Activated T-cell treated with anti-CD3 and anti-CD28 coated beads, Interleukin-2, amount 50 U/mL, for 72 hours (primary cell): Measurements from ENCODE around the gene DNM3. TPM values are rescaled to one million over a fixed set of nuclear protein-coding genes. Genes with fewer than 3 reads are reported as not detected.

ENCODE experiments used
- ATAC-seq, 2 donors: fragments of 150-1000 bp; cut with Tn5 transposase; replicated peaks in 1 of 2; 2 replicates each; pipeline ENCODE4 v1.10.0; 2021; ENCODE audit warnings: moderate library complexity in 2 of 2, mild to moderate bottlenecking in 1 of 2
- DNase-seq, 2 donors: peaks; one replicate each; pipeline ENCODE4 v3.0.0; 2021 to 2022; ENCODE audit warnings: mixed read lengths in 1 of 2
- H3K27ac Mint-ChIP-seq: one replicate; pipeline ENCODE4 v1.8.0; 2022; ENCODE audit warnings: mild to moderate bottlenecking, moderate library complexity, mixed read lengths
- H3K27me3 Mint-ChIP-seq: one replicate; pipeline ENCODE4 v1.8.0; 2022; ENCODE audit warnings: low read depth, mixed read lengths
- H3K36me3 Mint-ChIP-seq, 2 donors: one replicate each; pipeline ENCODE4 v1.8.0; 2022; ENCODE audit warnings: mixed read lengths in 2 of 2, mild to moderate bottlenecking in 1 of 2; ENCODE audit not compliant: insufficient read depth in 2 of 2
- H3K4me1 Mint-ChIP-seq: one replicate; pipeline ENCODE4 v1.8.0; 2022; ENCODE audit warnings: low read depth, mixed read lengths
- H3K4me3 Mint-ChIP-seq, 2 donors: one replicate each; pipeline ENCODE4 v1.8.0; 2022; ENCODE audit warnings: mild to moderate bottlenecking in 2 of 2, mixed read lengths in 2 of 2, moderate library complexity in 2 of 2
- H3K9me3 Mint-ChIP-seq, 2 donors: one replicate each; pipeline ENCODE4 v1.8.0; 2022; ENCODE audit warnings: mixed read lengths in 2 of 2
- total RNA-seq, 2 donors: library from RNA; stranded (reverse); gene quantifications; one replicate each; pipeline ENCODE4 v1.2.3, GENCODE V29; 2022

Gene DNM3
- total RNA-seq, 2 donors from 2014 or later: 1.5 to 3.4 TPM

DNA sequence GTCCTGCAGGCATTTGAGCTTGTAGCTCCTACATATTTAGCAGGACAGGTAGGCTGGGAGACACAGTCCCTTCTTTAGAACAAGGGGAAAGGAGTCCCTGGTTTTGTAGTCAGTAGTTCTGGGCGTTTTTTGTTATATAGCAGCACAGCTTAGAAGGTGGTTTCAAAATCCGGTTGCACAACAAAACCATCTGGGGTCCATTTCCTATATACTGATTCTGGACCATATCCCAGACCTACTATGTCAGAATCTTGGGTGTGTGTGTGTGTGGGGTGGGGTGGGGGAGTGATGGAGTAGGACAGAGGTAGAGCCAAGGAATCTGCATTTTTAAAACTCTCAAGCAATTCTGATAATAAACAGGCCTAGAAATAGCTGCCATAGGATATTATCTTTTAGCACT lies 38.3 kb upstream of the DNM3 start:
- DNase-seq (no peak), ATAC-seq (no peak)
- peaks cover 6% of the 10 kb centered on the region for H3K4me1 Mint-ChIP-seq
- no peaks in the 10 kb centered on the region for H3K27me3 Mint-ChIP-seq
- no peaks in the 10 kb centered on the region for H3K36me3 Mint-ChIP-seq
- no peak overlapping the region for H3K27ac Mint-ChIP-seq
- no peaks in the 10 kb centered on the region for H3K9me3 Mint-ChIP-seq
- H3K4me3 Mint-ChIP-seq: no peak overlapping the region

- no peak for ATAC-seq
- Mint-ChIP-seq H3K36me3 (no peaks in the 10 kb centered on the region), H3K9me3 (no peaks in the 10 kb centered on the region), H3K4me3 (no peak overlapping the region), H3K27me3 (no peaks in the 10 kb centered on the region), H3K27ac (no peak overlapping the region), H3K4me1 (peaks cover 6% of the 10 kb centered on the region)
- DNase-seq: no peak
Observed at GRCh38 chr1:171803461-171804022, 37.8 kb upstream of the DNM3 start.

GRCh38 chr1:171805395-171806115 lies 35.7 kb upstream of the DNM3 start:
- Mint-ChIP-seq H3K4me1 (peaks cover 6% of the 10 kb centered on the region), H3K27ac (no peak overlapping the region), H3K36me3 (no peaks in the 10 kb centered on the region), H3K27me3 (no peaks in the 10 kb centered on the region), H3K4me3 (no peak overlapping the region), H3K9me3 (no peaks in the 10 kb centered on the region)
- ATAC-seq (peak; percentile 52 to 63), DNase-seq (no peak)

DNA sequence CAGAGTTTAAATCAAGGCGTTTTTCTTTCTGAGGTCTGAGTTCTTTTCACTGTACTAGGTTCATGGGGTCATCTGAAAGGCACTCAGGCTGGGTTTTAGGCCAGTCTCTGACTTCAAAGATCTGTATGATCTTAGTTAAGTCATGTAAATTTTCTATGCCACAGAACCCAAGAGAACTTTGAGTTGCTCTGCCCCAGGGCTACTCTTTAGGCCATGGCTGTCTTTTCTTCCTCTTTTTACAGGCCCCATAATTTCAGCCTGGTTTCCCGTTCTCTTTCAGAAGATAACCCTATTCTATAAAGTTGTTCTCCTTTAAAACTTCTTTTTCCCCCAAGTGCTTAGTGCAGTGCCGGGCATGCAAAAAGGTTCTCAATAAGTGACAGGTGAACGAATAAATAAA lies 33.7 kb upstream of the DNM3 start:
- no peaks in the 10 kb centered on the region for H3K27me3 Mint-ChIP-seq
- H3K9me3 Mint-ChIP-seq: no peaks in the 10 kb centered on the region
- ATAC-seq: no peak
- peaks cover 6% of the 10 kb centered on the region for H3K4me1 Mint-ChIP-seq
- DNase-seq: no peak
- H3K4me3 Mint-ChIP-seq: no peak overlapping the region
- H3K27ac Mint-ChIP-seq: no peak overlapping the region
- H3K36me3 Mint-ChIP-seq: no peaks in the 10 kb centered on the region

DNA sequence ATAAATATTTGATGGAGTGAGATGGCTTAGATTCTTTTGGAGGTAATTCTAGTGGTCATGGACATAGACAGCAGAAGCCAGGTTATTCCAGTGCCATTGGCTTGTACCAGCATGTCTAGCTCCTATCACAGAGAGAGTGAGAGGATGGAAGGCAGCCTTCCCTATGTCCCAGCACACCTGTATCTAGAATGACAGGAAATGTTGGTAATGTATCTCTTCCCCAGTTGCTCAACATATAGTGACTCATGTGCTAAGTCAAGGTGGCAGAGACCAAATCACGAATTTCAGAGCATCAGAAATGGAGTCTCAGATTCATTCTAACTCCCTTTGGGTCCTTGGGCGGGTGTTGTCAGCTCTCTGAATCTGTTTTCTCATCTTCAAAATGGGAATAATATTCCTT lies 31.5 kb upstream of the DNM3 start:
- Mint-ChIP-seq H3K4me1 (peaks cover 6% of the 10 kb centered on the region), H3K4me3 (no peak overlapping the region), H3K36me3 (no peaks in the 10 kb centered on the region), H3K27me3 (no peaks in the 10 kb centered on the region), H3K27ac (no peak overlapping the region), H3K9me3 (no peaks in the 10 kb centered on the region)
- DNase-seq (no peak), ATAC-seq (no peak)

GRCh38 chr1:171811672-171812071 lies 29.6 kb upstream of the DNM3 start:
- Mint-ChIP-seq H3K27me3 (no peaks in the 10 kb centered on the region), H3K9me3 (no peaks in the 10 kb centered on the region), H3K36me3 (no peaks in the 10 kb centered on the region), H3K4me1 (no peaks in the 10 kb centered on the region), H3K27ac (no peak overlapping the region), H3K4me3 (no peak overlapping the region)
- ATAC-seq (no peak), DNase-seq (no peak)

DNA sequence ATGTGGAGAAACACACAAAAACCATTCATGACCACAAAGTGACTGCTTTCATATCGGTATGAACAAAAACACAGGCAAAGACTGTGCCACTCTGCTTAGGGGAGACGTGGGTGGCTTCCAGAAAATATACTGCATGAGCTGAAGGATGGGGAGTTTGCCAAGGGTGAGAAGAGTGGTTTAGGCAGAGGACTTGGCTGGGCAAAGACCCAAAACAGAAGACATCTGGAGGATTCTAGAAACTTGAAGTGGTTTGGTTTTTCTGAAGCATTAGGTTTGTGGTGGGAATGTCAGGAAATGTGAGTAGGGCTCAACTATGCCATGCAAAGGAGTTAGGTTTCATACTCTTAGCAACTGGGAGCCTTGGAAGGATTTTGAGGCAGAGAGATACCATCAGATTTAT lies 26.6 kb upstream of the DNM3 start:
- ATAC-seq (no peak), DNase-seq (no peak)
- H3K36me3 Mint-ChIP-seq: no peaks in the 10 kb centered on the region
- H3K4me3 Mint-ChIP-seq: no peak overlapping the region
- H3K27ac Mint-ChIP-seq: no peak overlapping the region
- no peaks in the 10 kb centered on the region for H3K9me3 Mint-ChIP-seq
- H3K4me1 Mint-ChIP-seq: peaks cover 22% of the 10 kb centered on the region
- no peaks in the 10 kb centered on the region for H3K27me3 Mint-ChIP-seq

DNA sequence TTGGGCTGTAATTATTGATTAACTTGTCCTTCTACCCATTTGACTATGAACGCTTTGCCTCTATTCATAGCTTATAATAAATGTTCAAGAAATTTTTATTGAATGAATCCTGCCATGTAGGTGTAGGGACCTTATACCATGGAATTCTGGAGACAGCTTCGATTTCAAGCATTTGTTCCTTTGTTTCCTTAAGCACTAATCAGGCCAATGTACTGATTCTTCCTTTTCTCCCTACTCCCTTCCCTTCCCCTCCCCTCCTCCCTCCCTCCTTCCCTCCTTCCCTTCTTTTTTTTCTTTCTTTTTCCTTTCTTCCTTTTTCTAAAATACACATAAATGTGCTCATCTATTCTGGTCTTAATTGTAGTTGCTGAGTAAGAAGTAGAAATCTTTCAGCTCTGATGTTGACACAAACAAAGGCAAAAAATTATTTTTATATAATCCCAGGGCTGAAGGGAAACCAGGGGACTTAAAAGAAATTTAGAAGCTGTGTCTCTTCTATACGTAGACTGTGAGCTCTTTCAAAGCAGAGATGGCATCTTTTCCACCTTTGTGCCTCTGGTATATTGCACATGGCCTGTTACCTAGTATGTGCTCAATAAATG lies 24.9 kb upstream of the DNM3 start:
- H3K9me3 Mint-ChIP-seq: no peaks in the 10 kb centered on the region
- no peaks in the 10 kb centered on the region for H3K27me3 Mint-ChIP-seq

GRCh38 chr1:171817511-171818265 lies 23.6 kb upstream of the DNM3 start:
- Mint-ChIP-seq H3K27me3 (no peaks in the 10 kb centered on the region), H3K27ac (peak overlapping the region; percentile 26), H3K4me3 (peak overlapping the region; percentile 79 to 85), H3K4me1 (peaks cover 22% of the 10 kb centered on the region), H3K36me3 (no peaks in the 10 kb centered on the region), H3K9me3 (no peaks in the 10 kb centered on the region)
- ATAC-seq: peak; percentile 99
- peak; percentile 72 to 79 for DNase-seq

More for the DNA sequence above, 24.9 kb upstream of the DNM3 start:
- ATAC-seq: no peak
- Mint-ChIP-seq H3K36me3 (no peaks in the 10 kb centered on the region), H3K4me3 (no peak overlapping the region), H3K4me1 (peaks cover 22% of the 10 kb centered on the region), H3K27ac (no peak overlapping the region)
- DNase-seq: no peak

GRCh38 chr1:171819946-171820345 lies 21.4 kb upstream of the DNM3 start:
- no peaks in the 10 kb centered on the region for H3K27me3 Mint-ChIP-seq
- H3K27ac Mint-ChIP-seq: no peak overlapping the region
- H3K4me1 Mint-ChIP-seq: peaks cover 22% of the 10 kb centered on the region
- peaks cover under 1% of the 10 kb centered on the region in 2 donors for H3K9me3 Mint-ChIP-seq
- peaks cover 0 to 3% of the 10 kb centered on the region in 2 donors for H3K36me3 Mint-ChIP-seq
- no peak for DNase-seq
- ATAC-seq: no peak
- H3K4me3 Mint-ChIP-seq: no peak overlapping the region

DNA sequence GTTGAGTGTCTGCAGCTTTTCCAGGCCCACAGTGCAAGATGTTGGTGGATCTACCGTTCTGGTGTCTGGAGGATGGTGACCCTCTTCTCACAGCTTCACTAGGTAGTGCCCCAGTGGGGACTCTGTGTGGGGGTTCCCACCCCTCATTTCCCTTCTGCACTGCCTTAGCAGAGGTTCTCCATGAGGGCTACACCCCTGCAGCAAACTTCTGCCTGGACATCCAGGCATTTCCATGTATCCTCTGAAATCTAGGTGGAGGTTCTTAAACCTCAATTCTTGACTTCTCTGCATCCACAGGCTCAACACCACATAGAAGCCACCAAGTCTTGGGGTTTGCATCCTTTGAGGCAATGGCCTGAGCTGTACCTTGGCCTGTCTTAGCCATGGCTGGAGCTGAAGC lies 14.3 kb upstream of the DNM3 start:
- Mint-ChIP-seq H3K27ac (no peak overlapping the region), H3K4me3 (no peak overlapping the region), H3K27me3 (no peaks in the 10 kb centered on the region), H3K4me1 (no peaks in the 10 kb centered on the region), H3K36me3 (peaks cover 12 to 24% of the 10 kb centered on the region in 2 donors), H3K9me3 (peaks cover 22 to 26% of the 10 kb centered on the region in 2 donors)
- ATAC-seq (no peak), DNase-seq (no peak)

DNA sequence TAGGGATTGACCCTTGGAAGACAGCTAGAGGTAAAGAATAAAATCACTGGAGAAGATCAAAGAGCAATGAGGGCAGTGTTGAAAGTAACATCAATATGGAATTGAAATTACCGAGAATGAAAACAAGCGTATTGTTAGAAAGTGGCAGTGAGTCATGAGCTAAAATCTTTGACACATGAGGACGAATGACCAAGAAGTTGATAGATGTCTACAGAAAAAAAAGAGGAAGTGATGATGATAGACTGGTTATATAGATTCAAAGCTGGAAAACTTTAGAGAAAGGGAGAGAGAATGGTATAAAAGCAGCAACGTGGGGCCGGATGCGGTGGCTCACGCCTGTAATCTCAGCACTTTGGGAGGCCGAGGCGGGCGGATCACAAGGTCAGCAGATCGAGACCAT lies 12.5 kb upstream of the DNM3 start:
- no peak overlapping the region for H3K27ac Mint-ChIP-seq
- H3K27me3 Mint-ChIP-seq: no peaks in the 10 kb centered on the region
- no peaks in the 10 kb centered on the region for H3K4me1 Mint-ChIP-seq
- H3K36me3 Mint-ChIP-seq: peaks cover 12 to 24% of the 10 kb centered on the region in 2 donors
- H3K4me3 Mint-ChIP-seq: no peak overlapping the region
- peaks cover 22 to 26% of the 10 kb centered on the region in 2 donors for H3K9me3 Mint-ChIP-seq
- no peak for DNase-seq
- ATAC-seq: no peak
